K562 (cell line): Measurements from ENCODE around the gene RBFOX1.

Experiments used
- ADNP ChIP-seq: fragments of 200-800 bp; sonication (Bioruptor generic); IDR thresholded peaks from 2 replicates; pipeline ENCODE4 v1.6.1; 2016; ENCODE audit warnings: missing genetic modification characterization, missing compliant biosample characterization
- ARNT ChIP-seq, 2 experiments: fragments of 450-650 bp; IDR thresholded peaks; 2 replicates each; pipeline ENCODE4 v1.6.1; 2016; ENCODE audit warnings: mild to moderate bottlenecking in 1 of 2
- HINFP ChIP-seq: fragments of 450-650 bp; conservative IDR thresholded peaks from 2 replicates; pipeline ENCODE4 v1.6.1; 2016; ENCODE audit warnings: missing genetic modification characterization, low read depth, mild to moderate bottlenecking, control low read depth, missing compliant biosample characterization
- JUND ChIP-seq, 2 experiments: IDR thresholded peaks; 2 replicates in 1 of 2; 3 replicates in 1 of 2; pipeline ENCODE4 v1.6.1; 2011; ENCODE audit warnings: borderline replicate concordance in 2 of 2, low read depth in 2 of 2, low read length in 2 of 2, improper control_type of control experiment in 1 of 2, missing biosample characterization in 1 of 2, missing genetic modification characterization in 1 of 2, missing genetic modification reagents in 1 of 2
- L3MBTL2 ChIP-seq: fragments of 450-650 bp; IDR thresholded peaks from 2 replicates; pipeline ENCODE4 v1.6.1; 2016; ENCODE audit warnings: mild to moderate bottlenecking, moderate library complexity
- NFIC ChIP-seq: fragments of 450-650 bp; IDR thresholded peaks from 2 replicates; pipeline ENCODE4 v1.6.1; 2017; ENCODE audit warnings: mild to moderate bottlenecking, inconsistent platforms
- NFXL1 ChIP-seq: fragments of 450-650 bp; formaldehyde crosslinking; IDR thresholded peaks from 2 replicates; pipeline ENCODE4 v1.4.0; 2021; ENCODE audit warnings: mild to moderate bottlenecking
- NONO ChIP-seq, 2 experiments: fragments of 200-400 bp in 1 of 2; fragments of 450-650 bp in 1 of 2; formaldehyde crosslinking in 1 of 2; IDR thresholded peaks; 2 replicates each; pipeline ENCODE4 v1.6.1; 2017; ENCODE audit warnings: low read depth in 2 of 2, mild to moderate bottlenecking in 2 of 2, moderate library complexity in 2 of 2, low read length in 1 of 2
- RFX7 ChIP-seq: fragments of 250-450 bp; sonication (Bioruptor Pico); IDR thresholded peaks from 2 replicates; pipeline ENCODE4 v1.5.1; 2021; ENCODE audit warnings: mild to moderate bottlenecking
- SNRNP70 ChIP-seq: fragments of 200-400 bp; formaldehyde crosslinking; optimal IDR thresholded peaks from 2 replicates; pipeline ENCODE3; 2017; ENCODE audit warnings: low read depth, low read length
- ZBED1 ChIP-seq: IDR thresholded peaks from 2 replicates; pipeline ENCODE4 v1.6.1; 2014
- ZBTB12 ChIP-seq: fragments of 250-450 bp; sonication (Bioruptor Pico); IDR thresholded peaks from 2 replicates; pipeline ENCODE4 v1.4.0; 2020
- ZNF589 ChIP-seq: fragments of 200-800 bp; sonication (Bioruptor generic); IDR thresholded peaks from 2 replicates; pipeline ENCODE4 v1.6.1; 2016; ENCODE audit warnings: low read depth, missing genetic modification characterization, missing compliant biosample characterization

GRCh38 chr16:7422036-7422888, 89.6 kb downstream of the RBFOX1 start:
- no peak for TF ChIP-seq NONO (IDR thresholded peaks at IDR 0.05; ENCODE audit: low read depth in 2 of 2, low read length in 1 of 2)
- TF ChIP-seq JUND (IDR thresholded peaks at IDR 0.05; ENCODE audit: borderline replicate concordance, low read depth, low read length): no peak
- TF ChIP-seq JUND (tag; IDR thresholded peaks at IDR 0.05; ENCODE audit: borderline replicate concordance, low read depth, low read length): no peak
- no peak for TF ChIP-seq ZNF589 (CRISPR knock-in tag)
- no peak for TF ChIP-seq L3MBTL2
- TF ChIP-seq SNRNP70: no peak
- TF ChIP-seq RFX7: no peak
- no peak for TF ChIP-seq ZBED1
- TF ChIP-seq NFIC: no peak
- no peak for TF ChIP-seq ADNP (tag)
- TF ChIP-seq HINFP (tag): no peak
- TF ChIP-seq NFXL1 (CRISPR knock-in tag): no peak
- no peak for TF ChIP-seq ARNT (IDR thresholded peaks at IDR 0.05)
- no peak for TF ChIP-seq ZBTB12 (CRISPR knock-in tag)
